ENCODE results near the gene MIS18A.

- TF ChIP-seq CTCF (IDR thresholded peaks at IDR 0.05), result peak; percentile 66
- TF ChIP-seq, protein P1, sequence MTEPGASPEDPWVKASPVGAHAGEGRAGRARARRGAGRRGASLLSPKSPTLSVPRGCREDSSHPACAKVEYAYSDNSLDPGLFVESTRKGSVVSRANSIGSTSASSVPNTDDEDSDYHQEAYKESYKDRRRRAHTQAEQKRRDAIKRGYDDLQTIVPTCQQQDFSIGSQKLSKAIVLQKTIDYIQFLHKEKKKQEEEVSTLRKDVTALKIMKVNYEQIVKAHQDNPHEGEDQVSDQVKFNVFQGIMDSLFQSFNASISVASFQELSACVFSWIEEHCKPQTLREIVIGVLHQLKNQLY (CRISPR knock-in tag; IDR thresholded peaks at IDR 0.05), result no peak
- TF ChIP-seq JUN (CRISPR knock-in tag; IDR thresholded peaks at IDR 0.05), result no peak
- TF ChIP-seq, protein P2, sequence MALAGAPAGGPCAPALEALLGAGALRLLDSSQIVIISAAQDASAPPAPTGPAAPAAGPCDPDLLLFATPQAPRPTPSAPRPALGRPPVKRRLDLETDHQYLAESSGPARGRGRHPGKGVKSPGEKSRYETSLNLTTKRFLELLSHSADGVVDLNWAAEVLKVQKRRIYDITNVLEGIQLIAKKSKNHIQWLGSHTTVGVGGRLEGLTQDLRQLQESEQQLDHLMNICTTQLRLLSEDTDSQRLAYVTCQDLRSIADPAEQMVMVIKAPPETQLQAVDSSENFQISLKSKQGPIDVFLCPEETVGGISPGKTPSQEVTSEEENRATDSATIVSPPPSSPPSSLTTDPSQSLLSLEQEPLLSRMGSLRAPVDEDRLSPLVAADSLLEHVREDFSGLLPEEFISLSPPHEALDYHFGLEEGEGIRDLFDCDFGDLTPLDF (CRISPR knock-in tag; IDR thresholded peaks at IDR 0.05), result no peak
- TF ChIP-seq, protein P3, sequence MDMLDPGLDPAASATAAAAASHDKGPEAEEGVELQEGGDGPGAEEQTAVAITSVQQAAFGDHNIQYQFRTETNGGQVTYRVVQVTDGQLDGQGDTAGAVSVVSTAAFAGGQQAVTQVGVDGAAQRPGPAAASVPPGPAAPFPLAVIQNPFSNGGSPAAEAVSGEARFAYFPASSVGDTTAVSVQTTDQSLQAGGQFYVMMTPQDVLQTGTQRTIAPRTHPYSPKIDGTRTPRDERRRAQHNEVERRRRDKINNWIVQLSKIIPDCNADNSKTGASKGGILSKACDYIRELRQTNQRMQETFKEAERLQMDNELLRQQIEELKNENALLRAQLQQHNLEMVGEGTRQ (CRISPR knock-in tag; IDR thresholded peaks at IDR 0.05), result no peak
- TF ChIP-seq NFYB (CRISPR knock-in tag; conservative IDR thresholded peaks at IDR 0.05; ENCODE audit: low read depth), result no peak
- no peak for TF ChIP-seq ATF1 (CRISPR knock-in tag; IDR thresholded peaks at IDR 0.05)
- no peak for TF ChIP-seq ARID4B (CRISPR knock-in tag; IDR thresholded peaks at IDR 0.05; ENCODE audit: borderline replicate concordance)
- no peak for TF ChIP-seq FOXJ3 (CRISPR knock-in tag; IDR thresholded peaks at IDR 0.05; ENCODE audit: borderline replicate concordance)
Observed at GRCh38 chr21:32257962-32258785, 20.7 kb downstream of the MIS18A start.

Measured in WTC11 (cell line).